Right atrium auricular region (tissue), 2 donors: ENCODE results near the gene SUGCT. TPM values are rescaled to one million over a fixed set of nuclear protein-coding genes. Genes with fewer than 3 reads are reported as not detected.

Source experiments
- DNase-seq: peaks from one replicate; pipeline ENCODE4 v3.0.0-alpha.2; 2019; ENCODE audit warnings: low spot score
- H3K27ac ChIP-seq, 2 donors: fragments of 200-600 bp; sonication (generic); 1 replicate in 1 of 2; 2 replicates in 1 of 2; pipeline ENCODE4 v1.5.1; 2016 to 2019
- H3K27me3 ChIP-seq, 2 donors: fragments of 200-600 bp; sonication (generic); one replicate each; pipeline versions ENCODE4 v1.5.1 to v1.6.0; 2017 to 2019
- H3K36me3 ChIP-seq: fragments of 200-600 bp; sonication (generic); one replicate; pipeline ENCODE4 v1.5.1; 2016
- H3K4me1 ChIP-seq, 2 donors: fragments of 200-600 bp; sonication (generic); one replicate each; pipeline versions ENCODE4 v1.5.1 to v1.6.0; 2017 to 2019
- H3K4me3 ChIP-seq, 2 donors: fragments of 200-600 bp; sonication (generic); 1 replicate in 1 of 2; 2 replicates in 1 of 2; pipeline ENCODE4 v1.5.1; 2017 to 2019; ENCODE audit warnings: mild to moderate bottlenecking in 1 of 2, moderate library complexity in 1 of 2
- H3K9me3 ChIP-seq, 2 donors: fragments of 200-600 bp; sonication (generic); one replicate each; pipeline ENCODE4 v1.5.1; 2019
- CTCF ChIP-seq, 2 donors: fragments of 200-600 bp; sonication (generic); IDR thresholded peaks; one replicate each; pipeline ENCODE4 v1.5.1; 2019; ENCODE audit warnings: antibody characterized with exemption in 2 of 2
- total RNA-seq, 2 donors: library from RNA; depleted of rRNA; stranded (reverse); fragments of >200 nt; gene quantifications; one replicate each; pipeline ENCODE4 v1.1.0, GENCODE V29; 2016

Gene SUGCT
- total RNA-seq, 2 donors from 2014 or later: 2.6 to 5.4 TPM

- TF ChIP-seq CTCF (IDR thresholded peaks at IDR 0.05): no peak
- no peaks in the 10 kb centered on the region for H3K36me3 ChIP-seq
Observed at GRCh38 chr7:40566879-40567278, 432.1 kb downstream of the SUGCT start.

GRCh38 chr7:40569326-40569725 lies 434.5 kb downstream of the SUGCT start:
- no peak for DNase-seq
- peaks cover 0 to 4% of the 10 kb centered on the region in 2 donors for H3K4me1 ChIP-seq
- H3K27ac ChIP-seq: no peak overlapping the region
- H3K4me3 ChIP-seq: no peak overlapping the region
- no peaks in the 10 kb centered on the region for H3K9me3 ChIP-seq
- H3K27me3 ChIP-seq: no peaks in the 10 kb centered on the region
- H3K36me3 ChIP-seq: no peaks in the 10 kb centered on the region
- TF ChIP-seq CTCF (IDR thresholded peaks at IDR 0.05): no peak

More at GRCh38 chr7:40566879-40567278, 432.1 kb downstream of the SUGCT start:
- Histone ChIP-seq H3K27me3 (no peaks in the 10 kb centered on the region), H3K27ac (no peak overlapping the region), H3K4me1 (peaks cover 0 to 4% of the 10 kb centered on the region in 2 donors), H3K9me3 (no peaks in the 10 kb centered on the region), H3K4me3 (no peak overlapping the region)
- no peak for DNase-seq

- no peaks in the 10 kb centered on the region for H3K27me3 ChIP-seq
- DNase-seq: no peak
- peaks cover 0 to 4% of the 10 kb centered on the region in 2 donors for H3K4me1 ChIP-seq
- no peak overlapping the region for H3K4me3 ChIP-seq
- no peaks in the 10 kb centered on the region for H3K9me3 ChIP-seq
- no peaks in the 10 kb centered on the region for H3K36me3 ChIP-seq
- no peak for TF ChIP-seq CTCF (IDR thresholded peaks at IDR 0.05)
- no peak overlapping the region for H3K27ac ChIP-seq
Observed at GRCh38 chr7:40570223-40570622, 435.4 kb downstream of the SUGCT start.

GRCh38 chr7:40571796-40572195 lies 437.0 kb downstream of the SUGCT start:
- Histone ChIP-seq H3K27ac (no peak overlapping the region), H3K4me1 (no peaks in the 10 kb centered on the region), H3K4me3 (no peak overlapping the region), H3K27me3 (no peaks in the 10 kb centered on the region), H3K9me3 (no peaks in the 10 kb centered on the region), H3K36me3 (no peaks in the 10 kb centered on the region)
- no peak for TF ChIP-seq CTCF (IDR thresholded peaks at IDR 0.05)
- DNase-seq: no peak

- Histone ChIP-seq H3K4me3 (no peak overlapping the region), H3K9me3 (no peaks in the 10 kb centered on the region), H3K4me1 (no peaks in the 10 kb centered on the region), H3K27me3 (no peaks in the 10 kb centered on the region), H3K27ac (no peak overlapping the region), H3K36me3 (no peaks in the 10 kb centered on the region)
- TF ChIP-seq CTCF (IDR thresholded peaks at IDR 0.05): no peak
- DNase-seq: no peak
Observed at GRCh38 chr7:40572810-40573465, 438.1 kb downstream of the SUGCT start.

GRCh38 chr7:40579401-40579800 lies 444.6 kb downstream of the SUGCT start:
- H3K27me3 ChIP-seq: no peaks in the 10 kb centered on the region
- no peaks in the 10 kb centered on the region for H3K4me1 ChIP-seq
- H3K9me3 ChIP-seq: no peaks in the 10 kb centered on the region
- TF ChIP-seq CTCF (IDR thresholded peaks at IDR 0.05): no peak
- H3K36me3 ChIP-seq: no peaks in the 10 kb centered on the region
- no peak for DNase-seq
- H3K4me3 ChIP-seq: no peak overlapping the region
- H3K27ac ChIP-seq: no peak overlapping the region
